ENCODE measurements around the gene LRRC4C. TPM values are rescaled to one million over a fixed set of nuclear protein-coding genes. Genes with fewer than 3 reads are reported as not detected.
"Not testable (repeated sequence)": the region's sequence is repeated elsewhere in the genome, so short reads cannot be mapped to it uniquely, and the experiment has no call there.

Gene LRRC4C
- total RNA-seq, 1 donor from 2014 or later: 0.62 TPM

DNA sequence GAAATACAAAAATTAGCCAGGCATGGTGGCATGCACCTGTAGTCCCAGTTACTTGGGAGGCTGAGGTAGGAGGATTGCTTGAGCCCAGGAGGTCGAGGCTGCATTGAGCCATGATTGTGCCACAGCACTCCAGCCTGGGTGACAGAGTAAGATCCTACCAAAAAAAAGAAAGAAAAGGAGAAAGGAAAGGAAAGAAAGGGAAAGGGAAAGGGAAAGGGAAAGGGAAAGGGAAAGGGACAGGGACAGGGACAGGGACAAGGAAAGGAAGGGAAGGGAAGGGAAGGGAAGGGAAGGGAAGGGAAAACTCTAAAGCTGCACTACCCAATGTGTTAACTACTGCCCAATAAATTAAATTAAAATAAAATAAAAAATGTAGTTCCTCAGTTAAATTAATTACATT, 601.7 kb downstream of the LRRC4C start:
- DNase-seq; intact Hi-C loops (cut with DNase I); ATAC-seq (ENCODE audit: poor library complexity): not testable (repeated sequence)

- intact Hi-C loops (cut with DNase I): no loop called here
- DNase-seq (no peak), ATAC-seq (ENCODE audit: poor library complexity) (no peak)
These were observed 616.6 kb downstream of the LRRC4C start for GRCh38 chr11:40842750-40843339.

DNA sequence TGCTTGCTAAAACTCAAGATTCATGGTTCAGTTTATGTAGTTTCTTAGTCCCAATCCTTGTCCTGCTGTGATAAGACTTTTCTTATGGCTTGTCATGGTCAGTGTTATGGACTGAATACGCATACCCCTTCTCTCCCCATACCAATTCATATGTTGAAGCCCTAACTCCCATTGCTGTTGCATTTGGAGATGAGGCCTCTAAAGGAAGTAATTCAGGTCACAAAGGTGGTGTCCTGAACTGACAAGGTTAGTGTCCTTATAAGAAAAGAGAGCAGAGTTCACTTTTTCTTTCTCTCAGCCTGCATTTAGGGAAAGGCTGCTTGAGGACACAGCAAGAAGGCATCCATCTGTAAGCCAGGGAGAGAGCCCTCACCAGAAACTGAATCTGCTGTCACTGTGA, 618.2 kb downstream of the LRRC4C start:
- DNase-seq (no peak), ATAC-seq (ENCODE audit: poor library complexity) (no peak)
- intact Hi-C loops (cut with DNase I): no loop called here

DNA sequence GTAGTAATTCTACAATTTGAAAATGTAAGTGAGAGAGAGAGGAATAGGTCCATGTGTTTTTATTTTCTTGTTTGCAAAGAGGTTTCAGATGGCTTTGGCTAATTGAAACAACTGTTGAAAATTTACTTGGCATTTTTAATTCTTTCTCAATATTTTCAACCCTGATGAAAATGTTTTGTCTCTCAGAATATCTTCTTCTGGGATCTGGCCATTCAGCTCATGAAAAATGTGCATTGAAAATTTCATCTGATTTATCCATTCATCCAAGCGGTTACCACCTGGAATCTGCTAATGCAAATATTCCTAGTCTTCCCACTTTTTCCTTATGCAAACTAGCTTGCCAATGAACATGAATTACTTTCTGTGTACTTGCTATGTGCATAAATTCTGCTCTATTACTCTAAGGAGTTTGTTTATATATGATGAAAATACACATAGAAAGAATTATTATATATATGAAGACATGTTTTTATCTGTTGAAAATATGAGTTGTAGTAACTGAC, 621.2 kb downstream of the LRRC4C start:
- ATAC-seq (ENCODE audit: poor library complexity) (no peak), DNase-seq (no peak)
- intact Hi-C loops (cut with DNase I): no loop called here

DNA sequence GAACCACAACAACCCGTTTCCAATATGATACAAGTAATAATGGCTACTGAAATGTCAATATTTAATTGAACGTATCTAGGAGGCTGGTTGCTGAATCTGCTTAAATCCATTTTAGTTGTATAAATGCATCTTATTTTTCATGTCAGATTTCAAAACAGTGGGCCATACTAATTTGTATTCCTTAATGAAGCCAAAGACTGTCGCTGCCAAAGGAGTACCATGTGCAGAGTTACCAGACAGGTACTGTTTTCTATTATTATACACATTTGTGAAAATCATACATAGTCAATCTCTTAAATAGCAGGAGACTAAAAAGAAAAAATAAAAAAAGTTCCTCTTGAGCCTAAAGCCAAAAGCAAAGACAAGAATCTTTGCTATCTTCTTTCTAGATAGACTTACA, 632.3 kb downstream of the LRRC4C start:
- ATAC-seq (ENCODE audit: poor library complexity) (no peak), DNase-seq (no peak)
- intact Hi-C loops (cut with DNase I): no loop called here

- no peak for ATAC-seq (ENCODE audit: poor library complexity)
- intact Hi-C loops (cut with DNase I): no loop called here
- DNase-seq: no peak
These were observed 632.9 kb downstream of the LRRC4C start for GRCh38 chr11:40826601-40827000.

GRCh38 chr11:40825201-40825834, 634.1 kb downstream of the LRRC4C start:
- DNase-seq (no peak), ATAC-seq (ENCODE audit: poor library complexity) (no peak)
- intact Hi-C loops (cut with DNase I): no loop called here

- intact Hi-C loops (cut with DNase I): no loop called here
These were observed 640.2 kb downstream of the LRRC4C start for GRCh38 chr11:40819230-40819629.

GRCh38 chr11:40816976-40817375, 642.5 kb downstream of the LRRC4C start:
- DNase-seq (no peak), ATAC-seq (ENCODE audit: poor library complexity) (no peak)
- intact Hi-C loops (cut with DNase I): no loop called here

More at GRCh38 chr11:40819230-40819629, 640.2 kb downstream of the LRRC4C start:
- ATAC-seq (ENCODE audit: poor library complexity): no peak
- no peak for DNase-seq

DNA sequence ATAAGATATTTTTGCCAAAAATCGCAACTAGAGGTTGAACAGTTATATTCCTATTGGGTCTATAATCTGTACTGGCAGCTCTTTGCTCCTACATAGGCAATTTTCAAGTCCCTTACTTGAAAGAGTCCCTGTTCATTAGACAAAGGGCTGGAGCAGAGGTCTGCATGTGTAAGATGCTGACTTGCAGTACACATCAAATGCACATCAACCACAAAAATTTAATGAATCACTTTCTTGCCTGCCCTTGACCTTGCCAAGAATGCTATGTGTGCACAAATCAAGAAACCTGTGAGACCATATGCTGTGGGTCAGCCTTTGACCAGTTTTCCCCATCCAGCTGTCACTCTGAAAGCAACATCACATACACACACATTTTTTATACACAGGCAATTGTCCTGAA, 661.5 kb downstream of the LRRC4C start:
- DNase-seq (no peak), ATAC-seq (ENCODE audit: poor library complexity) (no peak)
- intact Hi-C loops (cut with DNase I): no loop called here

GRCh38 chr11:40787224-40787623, 672.2 kb downstream of the LRRC4C start:
- no peak for ATAC-seq (ENCODE audit: poor library complexity)
- intact Hi-C loops (cut with DNase I): no loop called here

GRCh38 chr11:40763046-40763445, 696.4 kb downstream of the LRRC4C start:
- no peak for DNase-seq
- intact Hi-C loops (cut with DNase I): no loop called here
- ATAC-seq (ENCODE audit: poor library complexity): no peak

More at GRCh38 chr11:40787224-40787623, 672.2 kb downstream of the LRRC4C start:
- no peak for DNase-seq

GRCh38 chr11:40759341-40759740, 700.1 kb downstream of the LRRC4C start:
- no peak for ATAC-seq (ENCODE audit: poor library complexity)
- no peak for DNase-seq
- intact Hi-C loops (cut with DNase I): no loop called here

DNA sequence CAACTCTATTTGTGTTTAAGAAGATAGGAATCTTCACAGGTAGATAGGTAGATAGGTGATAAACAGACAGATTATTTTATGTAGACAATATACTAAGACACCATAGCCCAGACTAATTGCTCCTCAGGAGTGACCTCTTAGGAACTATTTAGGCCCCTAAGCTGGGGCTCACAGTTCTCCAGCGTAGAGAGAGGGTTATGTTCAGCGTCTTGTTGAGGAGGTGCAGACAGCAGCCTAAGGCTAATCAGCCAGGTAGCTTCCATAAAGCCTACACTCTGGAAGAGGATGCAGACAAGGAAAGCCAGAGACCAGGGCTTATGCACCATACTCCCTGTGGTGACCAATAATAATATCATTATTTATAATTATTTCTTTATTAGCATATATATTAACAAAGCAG, 705.2 kb downstream of the LRRC4C start:
- intact Hi-C loops (cut with DNase I): no loop called here
- no peak for ATAC-seq (ENCODE audit: poor library complexity)
- DNase-seq: no peak

DNA sequence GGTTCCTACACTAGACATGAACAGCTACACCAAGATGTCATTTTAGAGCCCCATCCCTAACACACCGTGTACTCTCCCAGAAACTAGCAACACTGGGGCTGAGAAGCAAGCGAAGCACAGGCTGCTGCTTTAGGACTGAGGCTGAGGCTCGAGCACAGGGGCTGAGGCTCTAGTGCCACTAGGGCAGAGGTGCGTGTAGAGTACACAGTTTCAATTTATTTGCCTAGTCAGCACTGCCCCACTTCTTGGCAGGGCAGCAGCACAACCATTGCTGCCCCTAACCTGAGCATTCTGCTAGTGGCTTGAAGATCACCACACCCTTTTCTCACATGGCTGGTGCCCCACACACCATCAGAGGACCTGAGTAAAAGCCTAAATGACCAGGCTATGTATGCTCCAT, 713.2 kb downstream of the LRRC4C start:
- no peak for ATAC-seq (ENCODE audit: poor library complexity)
- intact Hi-C loops (cut with DNase I): no loop called here
- DNase-seq: no peak

DNA sequence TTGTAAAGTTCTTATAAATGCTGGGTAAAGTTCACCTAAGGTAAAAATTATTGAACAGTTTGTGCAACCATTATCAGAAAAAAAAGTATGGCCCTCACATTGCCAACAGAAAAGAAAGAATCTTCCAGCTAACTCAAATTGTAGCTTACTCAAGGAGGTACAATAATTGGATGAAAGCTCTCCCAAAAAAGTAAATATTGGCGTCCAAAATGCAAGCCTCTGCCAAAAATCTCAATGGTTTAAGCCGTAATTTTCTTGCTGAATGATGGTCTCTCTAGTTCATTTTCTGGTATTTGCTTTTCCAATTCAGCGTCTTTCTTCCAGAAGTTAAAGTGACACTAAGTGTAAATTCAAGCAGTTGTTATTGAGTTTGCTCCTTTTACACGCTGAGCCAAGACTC, 727.3 kb downstream of the LRRC4C start:
- ATAC-seq (ENCODE audit: poor library complexity): no peak
- intact Hi-C loops (cut with DNase I): no loop called here

GRCh38 chr11:40722179-40722795, 737.2 kb downstream of the LRRC4C start:
- DNase-seq (no peak), ATAC-seq (ENCODE audit: poor library complexity) (no peak)
- intact Hi-C loops (cut with DNase I): no loop called here

More for the DNA sequence above, 727.3 kb downstream of the LRRC4C start:
- DNase-seq: no peak

GRCh38 chr11:40716344-40717130, 742.9 kb downstream of the LRRC4C start:
- no peak for DNase-seq
- intact Hi-C loops (cut with DNase I): no loop called here
- no peak for ATAC-seq (ENCODE audit: poor library complexity)

- DNase-seq: no peak
- no peak for ATAC-seq (ENCODE audit: poor library complexity)
- intact Hi-C loops (cut with DNase I): no loop called here
These were observed 746.4 kb downstream of the LRRC4C start for GRCh38 chr11:40713083-40713482.
